Suprapubic skin (tissue), 4 donors: ENCODE measurements around the gene HPDL.

Experiments used
- EP300 ChIP-seq: sonication (generic); formaldehyde crosslinking; IDR thresholded peaks from one replicate; pipeline ENCODE4 v1.6.1; 2017; ENCODE audit warnings: antibody characterized with exemption
- POLR2A ChIP-seq, 2 donors: fragments of 450-650 bp; IDR thresholded peaks; one replicate each; pipeline ENCODE4 v1.6.1; 2017; ENCODE audit warnings: antibody characterized with exemption in 2 of 2, mild to moderate bottlenecking in 2 of 2, moderate library complexity in 2 of 2
- POLR2AphosphoS5 ChIP-seq, 3 donors: sonication (generic); formaldehyde crosslinking; IDR thresholded peaks; one replicate each; pipeline ENCODE4 v1.6.1; 2017; ENCODE audit warnings: antibody characterized with exemption in 3 of 3
- TF ChIP-seq, protein P1 (sequence below), 2 donors: fragments of 200-600 bp in 1 of 2; fragments of 450-650 bp in 1 of 2; sonication (generic) in 1 of 2; IDR thresholded peaks; one replicate each; pipeline ENCODE4 v1.5.1; 2016 to 2019; ENCODE audit warnings: antibody characterized with exemption in 2 of 2, mild to moderate bottlenecking in 1 of 2, moderate library complexity in 1 of 2

DNA sequence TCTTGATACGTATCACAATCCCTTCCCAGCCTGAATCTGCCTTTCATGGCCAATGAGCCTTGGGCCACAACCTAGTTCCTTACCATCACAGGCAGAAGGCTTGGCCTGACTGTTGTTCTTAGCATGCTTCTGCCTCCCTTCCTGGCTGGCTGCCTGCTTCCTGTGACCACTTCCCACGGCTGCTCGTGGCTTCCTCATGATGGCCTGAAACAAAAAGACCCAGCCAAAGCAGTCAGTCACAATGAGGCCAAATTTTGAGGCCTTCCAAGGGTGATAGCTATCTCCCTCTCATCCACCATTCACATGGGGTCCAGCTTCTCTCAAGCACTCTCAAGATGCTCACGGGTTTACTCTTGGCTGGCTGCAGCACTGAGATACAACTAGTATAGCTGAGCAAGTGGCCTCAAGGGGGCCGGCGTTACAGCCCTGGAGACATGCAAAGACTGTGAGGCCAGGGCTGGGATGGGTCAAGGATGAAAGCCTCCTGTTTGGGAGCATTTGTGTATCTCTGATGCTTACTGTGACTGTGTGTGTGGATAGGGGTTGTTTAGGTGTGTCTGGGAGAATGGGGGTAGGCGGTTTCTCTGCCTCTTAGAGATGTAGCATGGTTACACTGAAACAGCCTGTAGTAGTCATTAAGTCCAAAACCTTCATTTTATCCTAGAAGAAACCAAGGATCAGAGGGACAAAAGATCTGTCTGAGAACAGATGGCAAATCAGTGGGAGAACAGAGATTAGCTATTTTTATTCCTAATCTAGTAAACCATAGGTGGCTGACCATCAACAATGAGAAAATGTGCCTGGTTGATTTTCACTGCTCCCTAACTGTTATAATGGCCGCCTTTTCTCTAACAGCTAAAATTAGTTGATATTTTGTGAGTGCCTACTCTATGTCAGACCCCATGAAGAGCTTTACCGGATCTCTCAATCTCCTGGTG, 7.9 kb downstream of the HPDL start:
- TF ChIP-seq, protein P1, sequence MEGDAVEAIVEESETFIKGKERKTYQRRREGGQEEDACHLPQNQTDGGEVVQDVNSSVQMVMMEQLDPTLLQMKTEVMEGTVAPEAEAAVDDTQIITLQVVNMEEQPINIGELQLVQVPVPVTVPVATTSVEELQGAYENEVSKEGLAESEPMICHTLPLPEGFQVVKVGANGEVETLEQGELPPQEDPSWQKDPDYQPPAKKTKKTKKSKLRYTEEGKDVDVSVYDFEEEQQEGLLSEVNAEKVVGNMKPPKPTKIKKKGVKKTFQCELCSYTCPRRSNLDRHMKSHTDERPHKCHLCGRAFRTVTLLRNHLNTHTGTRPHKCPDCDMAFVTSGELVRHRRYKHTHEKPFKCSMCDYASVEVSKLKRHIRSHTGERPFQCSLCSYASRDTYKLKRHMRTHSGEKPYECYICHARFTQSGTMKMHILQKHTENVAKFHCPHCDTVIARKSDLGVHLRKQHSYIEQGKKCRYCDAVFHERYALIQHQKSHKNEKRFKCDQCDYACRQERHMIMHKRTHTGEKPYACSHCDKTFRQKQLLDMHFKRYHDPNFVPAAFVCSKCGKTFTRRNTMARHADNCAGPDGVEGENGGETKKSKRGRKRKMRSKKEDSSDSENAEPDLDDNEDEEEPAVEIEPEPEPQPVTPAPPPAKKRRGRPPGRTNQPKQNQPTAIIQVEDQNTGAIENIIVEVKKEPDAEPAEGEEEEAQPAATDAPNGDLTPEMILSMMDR (IDR thresholded peaks at IDR 0.05), result no peak
- TF ChIP-seq POLR2A (IDR thresholded peaks at IDR 0.05), result no peak
- TF ChIP-seq EP300, result no peak
- TF ChIP-seq POLR2AphosphoS5 (IDR thresholded peaks at IDR 0.05), result no peak
